Measurements from ENCODE around the gene THPO.

GRCh38 chr3:184341925-184342324 lies 36.1 kb downstream of the THPO start:
- no peak for TF ChIP-seq ZNF70 (CRISPR knock-in tag; IDR thresholded peaks at IDR 0.05)
- TF ChIP-seq CSDC2 (CRISPR knock-in tag; IDR thresholded peaks at IDR 0.05), result no peak

Data from SK-N-SH treated with all-trans-retinoic acid at 6 μM for 48 hours (cell line).